ENCODE measurements around the gene ARHGEF37. TPM values are rescaled to one million over a fixed set of nuclear protein-coding genes. Genes with fewer than 3 reads are reported as not detected.

ARHGEF37 gene
- total and polyA plus RNA-seq, 2 of the 8 experiments (the other 6 are each of a cell fraction or from before 2014, with no cell fraction given): 0.21 to 0.48 TPM

GRCh38 chr5:149664666-149665415 is 83.5 kb downstream of the ARHGEF37 start:
- Histone ChIP-seq H2BK12ac (ENCODE audit: low read depth, low read length) (no peak overlapping the region), H2AK5ac (ENCODE audit: low read depth, low read length) (no peak overlapping the region), H3K79me2 (ENCODE audit: control insufficient read depth in 1 of 2, insufficient read depth in 2 of 2, low read length in 2 of 2) (no peaks in the 10 kb centered on the region), H2AFZ (ENCODE audit: low read length) (0 out of 2 replicates have a peak overlapping the region, but pooled peaks have one; percentile 9), H2BK15ac (ENCODE audit: low read length) (no peak overlapping the region), H3K4me3 (ENCODE audit: extremely low read depth in 1 of 4, insufficient read depth in 2 of 4, low read depth in 3 of 4, low read length in 4 of 4) (no peak overlapping the region), H4K5ac (ENCODE audit: insufficient read length, low read depth, low read length) (no peak overlapping the region), H3K4ac (replicated peaks; ENCODE audit: insufficient read length, low read depth, low read length) (no peak overlapping the region), H2BK120ac (replicated peaks; ENCODE audit: low read depth, low read length) (no peak overlapping the region), H4K91ac (replicated peaks; ENCODE audit: insufficient read length, low read length) (no peak overlapping the region), H3K23ac (ENCODE audit: insufficient read length) (no peak overlapping the region), H4K8ac (ENCODE audit: extremely low read depth, insufficient read depth, low read length) (no peak overlapping the region), H3K27me3 (replicated peaks in 1 of 4; ENCODE audit: control insufficient read depth in 3 of 4, extremely low read depth in 1 of 4, insufficient read depth in 3 of 4, low read length in 3 of 4) (no peaks in the 10 kb centered on the region), H3K9me3 (ENCODE audit: insufficient read depth in 2 of 2, low read depth in 1 of 2, low read length in 1 of 2) (peaks cover 0 to 2% of the 10 kb centered on the region in 2 experiments; a peak in 1 of 4 replicates), H3K36me3 (ENCODE audit: control insufficient read depth in 2 of 4, insufficient read depth in 4 of 4, low read length in 3 of 4) (no peaks in the 10 kb centered on the region), H3K4me2 (ENCODE audit: insufficient read depth in 1 of 2, low read depth in 2 of 2, low read length in 2 of 2) (no peak overlapping the region), H3K4me1 (replicated peaks in 1 of 4; ENCODE audit: control insufficient read depth in 3 of 4, insufficient read depth in 4 of 4, low read length in 3 of 4) (no peaks in the 10 kb centered on the region), H2BK20ac (ENCODE audit: low read length) (no peak overlapping the region), H4K20me1 (replicated peaks in 1 of 2; ENCODE audit: control insufficient read depth in 1 of 2, insufficient read depth in 2 of 2, low read length in 2 of 2) (no peaks in the 10 kb centered on the region), H3K56ac (replicated peaks; ENCODE audit: insufficient read length, low read depth, low read length) (no peak overlapping the region), H3K23me2 (ENCODE audit: low read depth, low read length) (no peaks in the 10 kb centered on the region), H2BK5ac (ENCODE audit: low read depth, low read length) (no peak overlapping the region), H3K9ac (replicated peaks in 1 of 4; ENCODE audit: extremely low read depth in 1 of 4, low read depth in 3 of 4, low read length in 3 of 4) (no peak overlapping the region), H3K27ac (ENCODE audit: low read depth, low read length) (no peak overlapping the region), H3K18ac (ENCODE audit: extremely low read depth, low read length) (no peak overlapping the region), H3K14ac (ENCODE audit: insufficient read length) (no peak overlapping the region), H3K79me1 (ENCODE audit: low read depth, low read length) (no peaks in the 10 kb centered on the region)
- POLR2A ChIA-PET (ENCODE audit: partially characterized antibody): no interaction called here
- CTCF ChIA-PET (ENCODE audit: partially characterized antibody): interaction anchor here (0.6 to 8.1 kb wide), 15 partner anchors 8 to 170 kb away, joined by 3 to 59 read pairs (median 5); no protein-coding TSS in a partner anchor
- FAIRE-seq (no peak), DNase-seq (ENCODE audit: low read depth in 1 of 2, low spot score in 2 of 2) (no peak)
- WGBS, 2 experiments (ENCODE audit: extremely low coverage in 1 of 2, insufficient coverage in 1 of 2, insufficient read length in 1 of 2, insufficient replicate concordance in 2 of 2, low coverage in 1 of 2, low lambda C conversion rate in 2 of 2, missing lambda C conversion rate in 1 of 2): 86% methylated on average over 11 of the region's 11 CpGs; no CpG with 5 or more reads in 1 of the 2 experiments
- no peak for TF ChIP-seq ZNF274 (IDR thresholded peaks at IDR 0.05; ENCODE audit: borderline replicate concordance, extremely low read depth, low read length)
- no peak for TF ChIP-seq E2F6 (IDR thresholded peaks at IDR 0.05)
- no peak for TF ChIP-seq RNF2 (IDR thresholded peaks at IDR 0.05; ENCODE audit: borderline replicate concordance, low read depth, low read length, missing control alignments, poor library complexity, severe bottlenecking)
- no peak for TF ChIP-seq ASH2L (IDR thresholded peaks at IDR 0.05; ENCODE audit: low read length)
- no peak for TF ChIP-seq TAF7 (optimal IDR thresholded peaks at IDR 0.05; ENCODE audit: borderline replicate concordance, low read depth, low read length)
- TF ChIP-seq RBBP5 (IDR thresholded peaks at IDR 0.05; ENCODE audit: borderline replicate concordance, low read depth, low read length): no peak
- no peak for TF ChIP-seq HDAC2 (IDR thresholded peaks at IDR 0.05; ENCODE audit: borderline replicate concordance in 1 of 2, low read depth in 2 of 2, low read length in 2 of 2)
- no peak for TF ChIP-seq JUN (IDR thresholded peaks at IDR 0.05; ENCODE audit: low read depth, low read length)
- no peak for TF ChIP-seq CBX5 (IDR thresholded peaks at IDR 0.05; ENCODE audit: low read depth, low read length)
- no peak for TF ChIP-seq TBP (IDR thresholded peaks at IDR 0.05; ENCODE audit: low read depth, low read length)
- TF ChIP-seq MAFK (IDR thresholded peaks at IDR 0.05; ENCODE audit: low read depth, low read length): no peak
